Measurements from ENCODE around the gene HIF3A.

HIF3A gene

DNA sequence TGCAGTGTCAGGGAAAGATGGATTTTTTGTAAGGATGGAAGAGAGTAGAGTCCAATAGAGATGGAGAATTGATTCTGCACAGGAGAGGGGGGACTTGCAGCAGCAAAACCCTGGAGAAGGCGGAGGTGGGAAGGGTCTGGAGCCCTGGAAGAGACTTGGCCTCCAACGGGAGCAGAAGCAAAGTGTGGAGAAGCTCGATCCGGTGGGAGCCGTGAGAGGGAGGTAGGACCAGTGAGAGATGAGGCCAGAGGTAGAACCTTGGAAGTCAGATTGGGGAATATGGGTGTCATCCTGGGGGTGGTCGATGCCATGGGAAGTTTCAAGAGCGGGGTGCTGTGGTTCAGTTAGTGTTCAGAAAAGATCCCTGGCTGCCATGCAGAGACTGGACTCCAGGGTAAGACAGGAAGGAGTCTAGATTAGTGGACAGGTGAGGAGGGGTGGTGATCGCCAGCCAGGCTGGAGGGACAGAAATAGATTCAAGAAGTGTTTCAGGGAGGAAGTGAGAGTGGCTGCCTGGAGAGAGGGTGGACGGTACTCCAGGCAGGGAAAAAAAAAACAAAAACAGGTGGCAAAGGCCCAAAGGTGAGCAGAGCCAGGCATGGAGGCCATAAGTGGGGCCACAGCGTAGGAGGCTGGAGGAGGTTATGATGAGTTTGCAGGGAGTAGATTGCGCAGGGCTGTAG is 52.6 kb downstream of the HIF3A start:
- Histone ChIP-seq H3K27me3 (ENCODE audit: insufficient read depth, low read length) (no peaks in the 10 kb centered on the region), H3K9me3 (ENCODE audit: insufficient read depth, low read depth, low read length) (no peaks in the 10 kb centered on the region), H3K36me3 (ENCODE audit: insufficient read depth, low read length) (peaks cover 26% of the 10 kb centered on the region), H3K4me1 (ENCODE audit: insufficient read depth, low read length) (peaks cover 9% of the 10 kb centered on the region; the same call in 1 of the 2 replicates), H3K27ac (ENCODE audit: low read depth, low read length) (no peak overlapping the region), H3K9ac (ENCODE audit: low read depth, low read length) (no peak overlapping the region), H3K4me3 (ENCODE audit: low read length) (no peak overlapping the region)
- 91% methylated on average over 11 of the region's 11 CpGs for WGBS

DNA sequence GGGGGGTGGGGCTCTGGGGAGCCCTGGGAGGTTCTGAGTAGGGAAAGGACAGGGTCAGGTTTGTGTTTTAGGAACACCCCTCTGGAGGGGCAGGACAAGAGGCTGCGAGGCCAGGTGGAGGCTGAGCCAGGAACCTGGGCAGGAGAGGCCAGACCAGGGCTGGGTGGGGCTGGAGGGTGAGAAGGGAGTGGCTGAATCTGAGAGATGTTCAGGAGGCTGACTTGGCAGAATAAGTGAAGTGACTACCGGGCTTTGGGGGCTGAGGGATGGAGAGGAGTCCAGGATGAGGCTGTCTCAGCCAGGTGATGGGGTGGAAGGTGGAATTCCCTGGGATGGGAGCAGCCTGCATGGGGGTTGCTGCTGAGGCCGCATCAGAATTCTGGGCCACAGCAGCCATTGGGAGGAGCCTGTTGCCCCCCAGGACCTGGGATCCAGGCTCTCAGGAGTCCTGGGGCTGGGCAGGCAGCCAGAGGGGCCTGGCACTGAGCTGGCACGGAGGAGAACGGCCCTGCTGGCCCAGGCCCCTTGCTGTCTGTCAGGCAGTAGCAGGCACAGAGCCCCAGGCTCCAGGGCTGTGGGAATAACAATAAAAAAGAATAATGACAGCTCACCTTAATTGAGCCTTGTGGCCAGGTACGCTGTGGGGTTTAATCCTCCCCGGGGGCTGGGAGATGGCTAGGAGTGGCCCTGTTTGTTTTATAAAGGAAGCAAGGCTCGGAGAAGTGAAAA is 53.4 kb downstream of the HIF3A start:
- H3K27ac ChIP-seq (ENCODE audit: low read depth, low read length) = no peak overlapping the region

GRCh38 chr19:46350758-46351159 is 53.9 kb downstream of the HIF3A start:
- Histone ChIP-seq H3K27me3 (ENCODE audit: insufficient read depth, low read length) (no peaks in the 10 kb centered on the region), H3K27ac (ENCODE audit: low read depth, low read length) (peak overlapping the region; percentile 25; the same call in 1 of the 2 replicates), H3K9ac (ENCODE audit: low read depth, low read length) (no peak overlapping the region), H3K36me3 (ENCODE audit: insufficient read depth, low read length) (peaks cover 38% of the 10 kb centered on the region), H3K9me3 (ENCODE audit: insufficient read depth, low read depth, low read length) (no peaks in the 10 kb centered on the region), H3K4me3 (ENCODE audit: low read length) (no peak overlapping the region), H3K4me1 (ENCODE audit: insufficient read depth, low read length) (peaks cover 9% of the 10 kb centered on the region; the same call in 1 of the 2 replicates)
- 73% methylated on average over 8 of the region's 8 CpGs for WGBS

More for the DNA sequence above, 53.4 kb downstream of the HIF3A start:
- H3K36me3 ChIP-seq (ENCODE audit: insufficient read depth, low read length) = peaks cover 34% of the 10 kb centered on the region
- no peaks in the 10 kb centered on the region for H3K27me3 ChIP-seq (ENCODE audit: insufficient read depth, low read length)
- H3K4me3 ChIP-seq (ENCODE audit: low read length) = no peak overlapping the region
- no peaks in the 10 kb centered on the region for H3K9me3 ChIP-seq (ENCODE audit: insufficient read depth, low read depth, low read length)
- no peak overlapping the region for H3K9ac ChIP-seq (ENCODE audit: low read depth, low read length)
- H3K4me1 ChIP-seq (ENCODE audit: insufficient read depth, low read length) = peaks cover 9% of the 10 kb centered on the region; the same call in 1 of the 2 replicates
- WGBS = 77% methylated on average over 8 of the region's 8 CpGs

DNA sequence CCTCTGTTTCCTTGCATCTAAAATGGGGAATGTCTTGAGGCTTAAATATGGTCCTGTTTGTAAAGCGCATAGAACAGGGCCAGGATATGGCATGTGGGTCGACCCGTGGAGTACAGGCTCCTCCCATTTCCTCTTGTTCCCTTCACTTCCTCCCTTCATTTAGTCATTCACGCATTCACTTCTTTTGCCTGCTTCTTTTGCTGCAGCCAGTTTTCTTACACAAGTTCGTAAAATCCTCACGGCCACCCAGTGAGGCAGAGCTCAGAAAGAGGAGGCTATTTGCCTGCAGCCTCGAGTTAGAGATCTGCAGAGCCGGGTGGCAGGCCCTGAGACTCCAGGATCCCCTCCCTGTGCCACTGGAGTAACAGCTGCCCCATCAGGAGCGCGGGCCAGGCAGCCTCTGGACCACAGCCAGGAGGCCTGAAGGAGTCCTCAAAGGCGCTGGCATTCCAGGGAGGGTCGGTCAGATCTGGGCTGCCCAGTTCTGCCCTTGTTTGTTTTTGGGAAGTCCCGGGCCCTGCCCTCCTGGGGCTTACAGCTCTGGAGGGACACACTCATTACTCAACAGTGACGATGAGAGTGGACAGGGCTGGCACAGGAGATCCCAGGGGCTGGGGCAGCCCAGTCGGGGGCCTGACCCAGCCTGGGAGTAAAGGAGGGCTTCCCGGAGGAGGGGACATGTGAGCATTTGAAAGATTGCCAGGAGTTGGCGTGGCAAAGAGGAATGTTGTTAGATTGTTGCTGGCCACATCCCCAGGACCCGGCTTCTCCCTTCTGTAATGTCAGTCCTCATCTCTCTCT is 54.6 kb downstream of the HIF3A start:
- 0 out of 2 replicates have a peak overlapping the region, but pooled peaks have one; percentile 4 for H3K27ac ChIP-seq (ENCODE audit: low read depth, low read length)
- peaks cover 45% of the 10 kb centered on the region for H3K36me3 ChIP-seq (ENCODE audit: insufficient read depth, low read length)
- no peaks in the 10 kb centered on the region for H3K9me3 ChIP-seq (ENCODE audit: insufficient read depth, low read depth, low read length)
- no peak overlapping the region for H3K4me3 ChIP-seq (ENCODE audit: low read length)
- no peaks in the 10 kb centered on the region for H3K27me3 ChIP-seq (ENCODE audit: insufficient read depth, low read length)
- no peak overlapping the region for H3K9ac ChIP-seq (ENCODE audit: low read depth, low read length)
- H3K4me1 ChIP-seq (ENCODE audit: insufficient read depth, low read length) = peaks cover 9% of the 10 kb centered on the region; the same call in 1 of the 2 replicates
- WGBS = 85% methylated on average over 18 of the region's 18 CpGs

DNA sequence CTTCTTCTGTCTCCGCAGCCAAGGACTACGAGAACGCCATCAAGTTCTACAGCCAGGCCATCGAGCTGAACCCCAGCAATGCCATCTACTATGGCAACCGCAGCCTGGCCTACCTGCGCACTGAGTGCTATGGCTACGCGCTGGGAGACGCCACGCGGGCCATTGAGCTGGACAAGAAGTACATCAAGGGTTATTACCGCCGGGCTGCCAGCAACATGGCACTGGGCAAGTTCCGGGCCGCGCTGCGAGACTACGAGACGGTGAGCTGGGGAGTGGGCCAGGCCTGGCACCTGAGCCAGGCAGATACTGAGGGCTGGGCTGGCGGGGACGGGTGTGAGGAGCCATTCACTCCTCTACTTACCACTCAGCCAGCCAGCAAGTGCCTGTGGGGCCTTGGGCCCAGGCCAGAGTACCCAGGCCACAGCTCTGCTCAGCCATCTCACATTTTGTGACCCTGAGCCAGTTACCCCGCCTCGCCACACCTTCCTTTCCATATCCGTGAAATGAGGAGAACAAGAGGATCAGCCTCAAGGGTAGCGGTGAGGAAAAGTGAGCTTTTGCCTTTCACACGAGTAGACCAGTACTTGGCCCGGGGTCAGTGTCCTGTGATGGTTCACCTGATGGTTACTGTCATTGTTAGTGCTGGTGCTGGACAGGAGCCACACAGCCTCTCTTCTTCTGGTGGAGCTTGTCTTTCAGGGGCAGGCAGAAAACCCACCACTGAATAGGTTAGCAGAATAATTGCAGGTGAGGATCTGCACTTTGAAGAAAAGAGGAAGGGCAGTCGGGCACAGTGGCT is 57.1 kb downstream of the HIF3A start:
- H3K9ac ChIP-seq (ENCODE audit: low read depth, low read length) = no peak overlapping the region

GRCh38 chr19:46355234-46356148 is 58.6 kb downstream of the HIF3A start:
- no peak overlapping the region for H3K27ac ChIP-seq (ENCODE audit: low read depth, low read length)
- H3K9me3 ChIP-seq (ENCODE audit: insufficient read depth, low read depth, low read length) = no peaks in the 10 kb centered on the region
- H3K9ac ChIP-seq (ENCODE audit: low read depth, low read length) = no peak overlapping the region
- no peaks in the 10 kb centered on the region for H3K27me3 ChIP-seq (ENCODE audit: insufficient read depth, low read length)
- peaks cover 81% of the 10 kb centered on the region for H3K36me3 ChIP-seq (ENCODE audit: insufficient read depth, low read length)
- 90% methylated on average over 20 of the region's 23 CpGs for WGBS
- H3K4me1 ChIP-seq (ENCODE audit: insufficient read depth, low read length) = peaks cover 5% of the 10 kb centered on the region; the same call in 1 of the 2 replicates
- no peak overlapping the region for H3K4me3 ChIP-seq (ENCODE audit: low read length)

More for the DNA sequence above, 57.1 kb downstream of the HIF3A start:
- WGBS = 96% methylated on average over 28 of the region's 28 CpGs
- Histone ChIP-seq H3K36me3 (ENCODE audit: insufficient read depth, low read length) (peaks cover 70% of the 10 kb centered on the region), H3K4me1 (ENCODE audit: insufficient read depth, low read length) (peaks cover 5% of the 10 kb centered on the region; the same call in 1 of the 2 replicates), H3K9me3 (ENCODE audit: insufficient read depth, low read depth, low read length) (no peaks in the 10 kb centered on the region), H3K27ac (ENCODE audit: low read depth, low read length) (no peak overlapping the region), H3K4me3 (ENCODE audit: low read length) (no peak overlapping the region), H3K27me3 (ENCODE audit: insufficient read depth, low read length) (no peaks in the 10 kb centered on the region)

GRCh38 chr19:46356149-46357055 is 59.6 kb downstream of the HIF3A start:
- H3K9me3 ChIP-seq (ENCODE audit: insufficient read depth, low read depth, low read length) = no peaks in the 10 kb centered on the region
- peaks cover 80% of the 10 kb centered on the region for H3K36me3 ChIP-seq (ENCODE audit: insufficient read depth, low read length)
- no peak overlapping the region for H3K9ac ChIP-seq (ENCODE audit: low read depth, low read length)
- no peak overlapping the region for H3K4me3 ChIP-seq (ENCODE audit: low read length)
- no peaks in the 10 kb centered on the region for H3K4me1 ChIP-seq (ENCODE audit: insufficient read depth, low read length)
- 92% methylated on average over 9 of the region's 9 CpGs for WGBS
- no peak overlapping the region for H3K27ac ChIP-seq (ENCODE audit: low read depth, low read length)
- no peaks in the 10 kb centered on the region for H3K27me3 ChIP-seq (ENCODE audit: insufficient read depth, low read length)

DNA sequence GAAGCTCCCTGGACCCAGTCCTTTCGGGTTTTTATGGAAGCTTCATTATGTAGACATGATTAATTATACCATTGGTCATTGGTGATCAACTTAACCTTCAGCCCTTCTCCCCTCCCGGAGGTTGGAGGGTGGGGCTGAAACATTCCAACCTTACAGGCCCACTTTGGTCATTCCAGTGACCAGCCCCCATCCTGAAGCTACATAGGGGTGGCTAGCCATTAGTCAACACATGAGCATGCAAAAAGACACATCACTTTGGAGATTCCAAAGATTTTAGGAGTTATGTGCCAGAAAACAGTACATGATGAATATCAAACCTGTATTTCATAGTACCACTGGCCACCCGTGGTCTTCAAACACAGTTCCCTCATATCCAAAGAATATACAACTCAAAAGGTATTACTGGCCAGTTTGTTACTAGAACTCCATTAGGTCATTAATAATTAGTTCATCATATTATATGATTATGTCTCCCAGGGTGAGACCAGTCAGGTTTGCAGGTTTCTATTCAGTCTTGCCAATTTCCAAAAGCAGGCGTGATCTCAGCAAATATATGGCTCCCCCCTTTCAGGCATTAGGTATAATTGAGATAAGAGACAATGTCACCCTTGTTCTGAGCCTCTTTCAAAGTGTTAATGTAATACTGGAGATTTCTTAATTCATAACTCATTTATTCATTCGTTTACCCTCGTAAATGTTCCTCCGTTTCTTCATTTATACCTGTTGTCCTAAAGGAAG is 61.2 kb downstream of the HIF3A start:
- H3K27ac ChIP-seq (ENCODE audit: low read depth, low read length) = no peak overlapping the region
- no peak overlapping the region for H3K9ac ChIP-seq (ENCODE audit: low read depth, low read length)
- no peak overlapping the region for H3K4me3 ChIP-seq (ENCODE audit: low read length)
- H3K4me1 ChIP-seq (ENCODE audit: insufficient read depth, low read length) = no peaks in the 10 kb centered on the region
- 100% methylated on average over 5 of the region's 7 CpGs for WGBS
- no peaks in the 10 kb centered on the region for H3K9me3 ChIP-seq (ENCODE audit: insufficient read depth, low read depth, low read length)
- H3K36me3 ChIP-seq (ENCODE audit: insufficient read depth, low read length) = peaks cover 78% of the 10 kb centered on the region
- H3K27me3 ChIP-seq (ENCODE audit: insufficient read depth, low read length) = no peaks in the 10 kb centered on the region

GRCh38 chr19:46361915-46362314 is 65.1 kb downstream of the HIF3A start:
- WGBS = 100% methylated on average over 2 of the region's 2 CpGs

More at GRCh38 chr19:46361915-46362314, 65.1 kb downstream of the HIF3A start:
- Histone ChIP-seq H3K27me3 (ENCODE audit: insufficient read depth, low read length) (no peaks in the 10 kb centered on the region), H3K9me3 (ENCODE audit: insufficient read depth, low read depth, low read length) (no peaks in the 10 kb centered on the region), H3K4me1 (ENCODE audit: insufficient read depth, low read length) (no peaks in the 10 kb centered on the region), H3K9ac (ENCODE audit: low read depth, low read length) (no peak overlapping the region), H3K4me3 (ENCODE audit: low read length) (no peak overlapping the region), H3K27ac (ENCODE audit: low read depth, low read length) (no peak overlapping the region), H3K36me3 (ENCODE audit: insufficient read depth, low read length) (peaks cover 72% of the 10 kb centered on the region)
